Measurements from ENCODE around the gene HSPB9. TPM values are rescaled to one million over a fixed set of nuclear protein-coding genes. Genes with fewer than 3 reads are reported as not detected.

HSPB9 gene
- total RNA-seq, 2 experiments from 2014 or later, result not detected

DNA sequence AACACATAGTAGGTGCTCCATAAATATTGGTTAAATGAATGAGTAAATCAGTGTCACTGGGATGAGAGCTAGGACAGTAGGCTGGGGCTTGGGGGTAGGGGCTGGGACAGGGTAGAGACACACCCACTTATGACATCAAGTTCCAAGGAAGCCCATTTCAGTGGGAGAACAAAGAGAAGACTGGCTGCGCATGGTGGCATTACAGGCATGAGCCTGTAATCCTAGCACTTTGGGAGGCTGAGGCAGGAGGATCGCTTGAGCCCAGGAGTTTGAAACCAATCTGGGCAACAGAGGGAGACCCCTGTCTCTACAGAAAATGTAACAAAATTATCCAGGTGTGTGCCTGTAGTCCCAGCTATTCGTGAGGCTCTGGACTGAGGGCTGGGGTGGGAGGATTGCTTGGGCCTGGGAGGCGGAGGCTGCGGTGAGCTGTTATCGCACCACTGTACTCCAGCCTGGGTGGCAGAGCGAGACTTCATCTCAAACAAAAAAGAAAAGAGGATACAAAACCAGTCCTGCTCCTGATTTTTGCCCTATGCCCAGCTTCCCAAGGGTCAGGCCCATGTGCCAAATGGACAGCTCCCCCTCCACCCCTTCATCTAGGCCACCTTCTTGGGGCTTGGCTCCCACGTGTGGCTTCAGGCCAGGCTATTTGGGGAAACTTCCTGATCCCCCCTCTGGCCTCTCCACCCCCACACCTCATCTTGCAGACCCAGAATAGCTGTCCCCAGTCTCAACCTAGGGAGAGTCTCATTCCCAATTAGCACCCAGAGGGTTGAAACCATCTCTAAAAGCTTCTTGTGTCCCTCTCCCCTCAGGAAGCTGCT lies 31.4 kb upstream of the HSPB9 start:
- no peaks in the 10 kb centered on the region for H3K36me3 Mint-ChIP-seq
- H3K27me3 Mint-ChIP-seq, result peaks cover 7% of the 10 kb centered on the region
- DNase-seq, result no peak
- H3K4me3 Mint-ChIP-seq, result no peak overlapping the region
- intact Hi-C loops (cut with micrococcal nuclease), result no loop called here
- ChIA-PET CTCF (interaction anchor here (0.6 to 1.4 kb wide), 2 partner anchors 23 to 51 kb away, joined by 3 read pairs; no protein-coding TSS in a partner anchor), POLR2A (no interaction called here)
- H3K9me3 Mint-ChIP-seq, result no peaks in the 10 kb centered on the region
- no peak overlapping the region for H3K27ac Mint-ChIP-seq
- no peaks in the 10 kb centered on the region for H3K4me1 Mint-ChIP-seq (ENCODE audit: low read depth)

DNA sequence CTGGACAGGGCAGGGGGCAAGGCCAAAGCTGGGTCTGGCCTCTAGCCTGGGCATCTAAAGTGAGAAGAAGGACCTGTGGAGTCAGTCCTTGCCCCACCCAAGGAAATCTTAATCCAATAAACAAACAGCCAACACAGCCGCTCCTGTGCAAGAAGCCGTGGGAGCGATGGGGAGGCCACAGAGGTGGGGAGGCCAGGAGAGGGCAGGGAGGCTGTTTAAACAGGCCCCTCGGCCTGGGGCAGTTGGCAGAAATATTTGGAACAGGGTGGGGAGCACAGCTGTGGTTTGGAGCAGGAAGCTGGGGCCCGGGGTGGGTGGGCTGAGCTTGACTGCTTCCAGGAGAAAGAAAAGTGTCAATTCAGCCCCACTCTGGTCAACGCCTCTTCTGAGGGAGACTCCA lies 29.7 kb upstream of the HSPB9 start:
- DNase-seq, result no peak
- H3K36me3 Mint-ChIP-seq, result no peaks in the 10 kb centered on the region
- no peaks in the 10 kb centered on the region for H3K9me3 Mint-ChIP-seq
- POLR2A ChIA-PET, result no interaction called here
- H3K27ac Mint-ChIP-seq, result no peak overlapping the region
- no peak overlapping the region for H3K4me3 Mint-ChIP-seq
- CTCF ChIA-PET, result interaction anchor here (1.0 kb wide), 1 partner anchor 27 kb away, joined by 3 read pairs; no protein-coding TSS in a partner anchor
- intact Hi-C loops (cut with micrococcal nuclease), result no loop called here
- H3K4me1 Mint-ChIP-seq (ENCODE audit: low read depth), result peaks cover 5% of the 10 kb centered on the region
- H3K27me3 Mint-ChIP-seq, result peaks cover 20% of the 10 kb centered on the region

DNA sequence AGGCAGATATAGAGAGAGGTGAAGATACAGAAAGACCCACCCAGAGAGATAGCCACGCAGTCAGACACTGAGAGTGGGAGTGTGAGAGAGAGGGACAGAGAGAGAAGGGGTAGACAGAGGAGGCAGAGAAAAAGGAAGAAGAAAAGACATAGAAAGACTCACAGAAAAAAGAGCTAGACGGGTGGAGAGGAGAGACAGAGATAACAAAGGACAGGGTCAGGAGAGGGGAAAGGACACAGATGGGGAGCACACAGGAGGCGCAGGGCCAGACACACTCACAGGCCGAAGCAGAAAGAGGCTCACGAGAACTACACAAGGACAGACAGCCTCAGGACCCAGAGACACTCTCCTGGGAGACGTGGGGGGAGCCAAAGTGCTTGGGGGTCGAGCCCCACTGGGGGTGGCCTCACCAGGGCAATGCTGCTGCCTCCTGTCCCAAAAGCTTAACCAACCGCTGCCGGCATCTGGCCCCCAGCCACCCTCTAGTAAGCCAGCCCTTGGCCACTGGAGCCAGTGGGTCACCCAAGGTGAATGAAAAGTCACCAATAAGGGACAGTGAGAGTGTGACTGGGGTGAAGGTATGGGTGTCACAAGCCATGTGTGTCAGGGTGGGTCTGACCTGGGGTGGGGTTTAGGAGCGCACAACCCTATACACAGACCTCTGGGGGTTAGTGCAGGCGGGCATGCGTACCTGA lies 28.1 kb upstream of the HSPB9 start:
- H3K4me3 Mint-ChIP-seq, result no peak overlapping the region
- intact Hi-C loops (cut with micrococcal nuclease), result no loop called here
- no peak for DNase-seq
- H3K27me3 Mint-ChIP-seq, result peaks cover 21% of the 10 kb centered on the region
- H3K9me3 Mint-ChIP-seq, result no peaks in the 10 kb centered on the region
- peaks cover 8% of the 10 kb centered on the region for H3K4me1 Mint-ChIP-seq (ENCODE audit: low read depth)
- H3K36me3 Mint-ChIP-seq, result no peaks in the 10 kb centered on the region
- no peak overlapping the region for H3K27ac Mint-ChIP-seq
- ChIA-PET CTCF (interaction anchor here (0.6 kb wide), 1 partner anchor 23 kb away, joined by 4 read pairs; no protein-coding TSS in a partner anchor), POLR2A (no interaction called here)

DNA sequence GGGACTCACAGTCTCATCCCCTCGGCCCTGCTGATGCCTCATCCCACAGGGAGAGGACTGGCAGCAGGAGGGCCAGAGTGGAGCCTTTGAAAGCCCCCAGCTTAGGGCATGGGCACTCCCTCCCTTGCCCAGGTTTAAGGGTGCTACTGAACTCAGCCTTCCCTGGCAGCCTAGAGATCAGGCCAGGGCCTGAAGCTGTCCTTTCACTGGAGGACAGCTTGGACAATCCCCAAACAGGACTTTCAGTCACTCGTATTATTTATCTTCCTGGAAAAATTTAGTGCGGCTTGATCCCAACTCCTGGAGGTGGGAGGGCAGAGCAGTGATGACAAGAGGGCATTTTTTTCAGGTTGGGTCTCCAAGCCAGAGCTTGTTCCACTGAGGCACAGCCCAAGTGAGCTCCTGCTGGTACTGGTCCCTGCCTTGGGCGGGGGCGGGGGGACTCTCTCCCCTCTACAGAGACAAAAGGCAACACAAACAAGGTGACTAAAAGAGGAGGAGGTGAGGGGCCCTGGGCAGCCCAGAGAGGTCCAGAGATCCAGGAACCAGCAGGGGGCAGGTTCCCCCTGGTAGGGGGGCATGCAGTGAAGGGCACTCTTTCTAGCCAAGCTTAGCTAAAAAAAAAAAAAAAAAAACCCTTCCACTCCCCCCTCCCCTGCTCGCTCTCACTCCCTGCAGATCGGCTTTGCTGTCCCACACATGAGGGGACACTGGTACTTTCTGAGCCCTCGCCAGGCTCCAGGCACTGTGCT lies 26.1 kb upstream of the HSPB9 start:
- intact Hi-C loops (cut with micrococcal nuclease), result no loop called here
- Mint-ChIP-seq H3K4me1 (ENCODE audit: low read depth) (peaks cover 8% of the 10 kb centered on the region), H3K27ac (no peak overlapping the region), H3K27me3 (peaks cover 16% of the 10 kb centered on the region), H3K36me3 (no peaks in the 10 kb centered on the region), H3K4me3 (no peak overlapping the region), H3K9me3 (no peaks in the 10 kb centered on the region)
- CTCF ChIA-PET, result interaction anchor here (1.0 to 2.3 kb wide), 5 partner anchors 10 to 71 kb away, joined by 3 to 11 read pairs (median 3); no protein-coding TSS in a partner anchor
- DNase-seq, result no peak
- POLR2A ChIA-PET, result interaction anchor here (0.8 kb wide), 1 partner anchor 14 kb away, joined by 3 read pairs; no protein-coding TSS in a partner anchor

DNA sequence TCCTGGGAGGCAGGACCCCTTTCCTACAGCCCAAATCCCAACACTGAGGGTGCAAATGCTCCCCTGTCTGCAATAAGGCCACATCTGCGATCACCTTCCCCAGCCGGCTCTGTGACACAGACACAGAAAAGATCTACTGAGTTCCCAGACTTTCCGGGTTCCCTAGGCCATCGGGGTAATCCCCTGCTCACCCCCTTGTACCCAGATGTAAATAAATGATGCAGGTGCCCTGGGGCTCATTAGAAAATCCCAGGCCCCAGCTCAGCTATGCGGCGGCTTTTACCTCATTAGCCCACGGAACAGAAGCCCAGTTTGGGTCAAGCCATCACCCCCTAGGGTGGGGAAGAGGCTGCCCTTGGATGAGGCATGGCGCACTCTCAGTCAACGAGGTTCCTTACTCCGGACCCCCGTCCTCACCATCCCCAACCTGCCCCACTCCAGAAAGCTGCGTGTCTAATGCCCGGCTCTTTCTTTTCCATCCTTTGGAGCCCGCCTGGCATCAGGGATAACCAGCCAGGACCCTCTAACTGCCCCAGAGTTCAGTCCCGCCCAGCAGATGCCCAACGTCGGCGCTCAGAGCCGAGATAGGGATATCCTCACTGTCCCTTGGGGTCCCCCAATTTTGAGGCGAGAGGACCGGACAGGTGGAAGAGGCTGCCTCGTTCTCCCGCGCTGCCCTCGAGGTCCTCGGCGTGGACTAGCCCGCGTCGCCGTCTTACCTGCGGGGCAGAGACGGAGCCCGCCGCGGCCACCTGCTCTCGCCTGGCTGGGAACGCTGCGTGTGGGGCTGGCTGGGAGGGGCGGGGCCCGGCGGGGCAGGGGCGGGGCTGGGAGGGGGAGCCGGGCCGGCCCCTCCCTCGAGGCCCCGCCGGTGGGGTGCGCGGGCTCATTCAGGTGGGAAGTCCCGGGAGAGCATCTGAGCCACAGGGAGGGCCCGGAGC lies 24.6 kb upstream of the HSPB9 start, which contains the start of gene ZNF385C:
ZNF385C (minus strand) TSS at position 783 of the 941 bp plus-strand sequence. CDS start 35,417 bp downstream, outside the sequence.
- DNase-seq, result peak; percentile 51
- Mint-ChIP-seq H3K36me3 (no peaks in the 10 kb centered on the region), H3K4me1 (ENCODE audit: low read depth) (peaks cover 8% of the 10 kb centered on the region), H3K9me3 (no peaks in the 10 kb centered on the region), H3K27ac (no peak within 1 kb of the TSS), H3K4me3 (no peak within 1 kb of the TSS), H3K27me3 (peaks cover 16% of the 10 kb centered on the region)
- ChIA-PET CTCF (interaction anchor here (0.5 to 7.4 kb wide), 7 partner anchors 12 to 726 kb away, joined by 3 to 49 read pairs (median 3); partner anchors contain the start of gene BECN1), POLR2A (interaction anchor here (0.7 to 1.3 kb wide), 3 partner anchors 14 to 72 kb away, joined by 3 to 4 read pairs (median 3); no protein-coding TSS in a partner anchor)
- intact Hi-C loops (cut with micrococcal nuclease), result no loop called here

DNA sequence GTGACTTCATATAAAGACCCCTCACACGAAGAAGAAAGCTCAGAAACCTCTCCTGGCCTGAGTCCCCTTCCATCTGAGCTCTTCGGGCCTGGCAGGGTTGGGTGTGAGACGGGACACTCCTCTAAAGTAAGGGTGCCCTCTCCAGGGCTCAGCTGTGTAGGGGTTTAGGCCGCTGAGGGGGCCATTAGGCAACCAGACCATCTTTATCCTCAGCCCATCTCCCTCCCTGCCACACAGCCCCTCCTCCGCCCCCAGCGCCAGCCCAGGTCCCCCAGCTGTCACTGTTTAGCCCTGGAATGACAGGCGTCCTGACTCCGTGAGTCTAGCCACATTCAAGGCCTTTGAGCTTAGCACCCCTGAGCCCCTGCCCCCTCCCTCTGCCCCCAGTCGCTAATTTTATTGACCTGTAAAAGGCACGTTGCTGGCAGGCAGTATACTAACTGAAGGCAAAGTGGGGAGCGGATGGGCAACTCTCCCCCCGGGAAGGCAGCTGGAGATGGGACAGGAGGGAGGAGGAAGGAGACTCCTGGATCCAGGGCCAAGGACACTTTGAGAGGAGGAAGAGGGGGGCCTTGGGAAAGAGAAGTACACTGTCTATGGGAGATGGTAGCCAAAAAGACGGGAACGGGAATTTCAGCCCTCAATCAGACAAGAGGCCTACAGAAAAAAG lies 23.7 kb upstream of the HSPB9 start:
- intact Hi-C loops (cut with micrococcal nuclease), result no loop called here
- Mint-ChIP-seq H3K27ac (no peak overlapping the region), H3K27me3 (peaks cover 16% of the 10 kb centered on the region)

DNA sequence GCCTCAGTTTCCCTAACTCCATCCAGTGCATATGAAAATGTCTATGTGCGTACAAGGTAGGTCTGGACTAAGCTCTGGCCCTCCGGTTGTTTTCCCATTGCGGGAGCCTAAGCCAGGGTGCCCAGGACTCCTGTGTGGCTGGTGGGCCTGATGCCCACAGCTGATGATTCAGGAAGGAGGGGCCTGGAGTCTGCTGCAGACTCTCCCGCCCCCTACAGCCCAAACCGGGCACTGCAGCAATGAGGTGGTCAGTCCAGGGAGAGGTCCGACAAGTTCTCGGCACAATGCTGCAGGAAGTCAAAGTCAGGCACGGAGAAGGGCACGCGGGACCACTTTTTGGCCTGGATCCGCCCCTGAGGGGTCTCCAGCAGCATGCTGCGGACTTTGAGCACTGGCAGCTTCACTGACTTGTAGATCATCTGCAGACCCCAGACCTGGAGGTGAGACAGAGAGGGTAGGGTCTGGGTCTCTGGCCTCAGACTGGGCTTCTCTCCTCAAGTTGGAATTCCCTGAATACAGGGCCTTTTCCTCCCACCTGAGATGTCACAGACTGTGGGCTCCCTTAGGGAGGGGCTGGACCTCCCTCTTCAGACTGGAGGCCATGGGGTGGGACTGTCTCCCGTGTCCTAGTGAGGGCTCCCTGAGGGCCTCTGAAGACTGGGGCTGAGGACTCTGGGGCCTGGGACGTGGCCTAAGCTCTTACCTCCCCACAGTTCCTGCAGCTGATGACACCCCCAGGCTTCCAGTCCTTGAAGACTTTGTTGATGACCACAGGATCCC lies 20.9 kb upstream of the HSPB9 start:
- Mint-ChIP-seq H3K36me3 (no peaks in the 10 kb centered on the region), H3K4me1 (ENCODE audit: low read depth) (peaks cover 8% of the 10 kb centered on the region), H3K27me3 (peaks cover 13% of the 10 kb centered on the region), H3K9me3 (no peaks in the 10 kb centered on the region), H3K4me3 (no peak overlapping the region), H3K27ac (no peak overlapping the region)
- peak; percentile 84 for DNase-seq
- intact Hi-C loops (cut with micrococcal nuclease), result loop anchor here (1.0 kb wide), 2 partner anchors 34 to 76 kb away; no protein-coding TSS in a partner anchor
- POLR2A ChIA-PET, result interaction anchor here (1.0 kb wide), 1 partner anchor 136 kb away, joined by 3 read pairs; no protein-coding TSS in a partner anchor
- CTCF ChIA-PET, result interaction anchor here (0.6 to 7.4 kb wide), 18 partner anchors 10 to 183 kb away, joined by 3 to 70 read pairs (median 4); partner anchors contain the start of genes ACLY, CNP, DHX58 and NKIRAS2

More for the DNA sequence above, 23.7 kb upstream of the HSPB9 start:
- Mint-ChIP-seq H3K9me3 (no peaks in the 10 kb centered on the region), H3K36me3 (no peaks in the 10 kb centered on the region), H3K4me1 (ENCODE audit: low read depth) (peaks cover 8% of the 10 kb centered on the region), H3K4me3 (no peak overlapping the region)
- ChIA-PET POLR2A (interaction anchor here (0.7 to 1.3 kb wide), 3 partner anchors 13 to 73 kb away, joined by 3 to 4 read pairs (median 3); no protein-coding TSS in a partner anchor), CTCF (interaction anchor here (0.5 to 7.4 kb wide), 4 partner anchors 33 to 924 kb away, joined by 4 to 70 read pairs (median 26); partner anchors contain the start of genes BECN1 and VAT1)
- no peak for DNase-seq

DNA sequence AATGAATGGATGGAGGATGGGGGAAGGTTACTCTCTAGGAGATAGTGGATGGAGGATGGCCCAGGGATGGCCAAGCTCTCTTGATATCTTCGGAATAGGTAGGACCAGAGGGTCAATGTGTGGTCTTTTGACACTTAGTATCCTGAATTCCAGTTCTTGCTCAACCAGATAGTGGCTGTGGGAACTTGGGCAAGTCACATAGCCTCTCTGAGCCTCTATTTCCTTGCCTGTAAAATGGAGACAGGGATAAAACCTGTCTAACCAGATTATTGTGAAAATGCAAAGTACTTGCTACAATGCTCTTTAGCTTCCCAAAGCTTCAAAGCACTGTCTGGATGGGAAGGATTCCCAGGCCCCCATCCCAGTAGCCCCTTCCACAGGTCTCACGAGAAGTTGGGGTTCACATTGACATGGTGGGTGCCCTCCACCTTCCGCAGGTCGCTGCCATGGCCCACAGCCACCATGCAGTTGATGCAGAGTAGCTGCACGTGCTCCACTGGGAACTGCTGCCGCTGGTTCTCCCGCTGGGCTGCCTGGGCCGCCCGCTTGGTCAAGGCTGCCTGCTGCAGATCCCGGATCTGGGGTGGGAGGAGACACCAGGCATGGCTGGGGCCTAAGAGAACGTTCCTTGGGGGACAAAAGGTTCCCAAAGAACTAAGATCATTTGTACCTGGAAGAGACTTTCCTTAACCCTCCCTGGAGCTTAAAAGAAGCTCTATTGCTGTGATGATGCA lies 19.2 kb upstream of the HSPB9 start:
- ChIA-PET POLR2A (interaction anchor here (1.3 kb wide), 1 partner anchor 9 kb away, joined by 3 read pairs; the partner anchor contains the start of gene DHX58), CTCF (interaction anchor here (0.7 to 7.4 kb wide), 7 partner anchors 13 to 140 kb away, joined by 3 to 70 read pairs (median 4); partner anchors contain the start of gene NKIRAS2)
- peaks cover 1% of the 10 kb centered on the region for H3K36me3 Mint-ChIP-seq
- H3K27ac Mint-ChIP-seq, result no peak overlapping the region
- H3K9me3 Mint-ChIP-seq, result no peaks in the 10 kb centered on the region
- no peaks in the 10 kb centered on the region for H3K27me3 Mint-ChIP-seq
- no peak overlapping the region for H3K4me3 Mint-ChIP-seq
- DNase-seq, result no peak
- peaks cover 3% of the 10 kb centered on the region for H3K4me1 Mint-ChIP-seq (ENCODE audit: low read depth)
- intact Hi-C loops (cut with micrococcal nuclease), result no loop called here

DNA sequence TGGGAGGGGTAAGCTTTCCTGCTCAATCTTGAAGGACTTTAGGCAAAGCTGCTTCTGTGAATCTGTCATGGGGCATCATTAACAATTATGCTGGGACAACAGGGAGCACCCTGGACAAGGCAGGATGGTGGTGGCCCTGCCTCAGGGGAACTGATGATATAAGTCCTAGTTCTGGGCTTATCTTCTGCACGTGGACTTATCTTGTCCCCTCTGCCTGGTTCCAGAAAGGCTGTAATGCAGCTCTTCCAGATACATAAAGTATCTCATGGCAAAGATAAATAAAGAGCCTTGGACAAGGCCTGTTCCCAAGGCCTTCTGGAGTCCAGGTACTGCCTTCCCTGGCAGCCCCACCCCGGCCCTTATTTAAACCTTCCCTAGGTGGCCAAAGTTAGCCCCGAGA lies 18.3 kb upstream of the HSPB9 start:
- POLR2A ChIA-PET, result interaction anchor here (1.3 kb wide), 1 partner anchor 8 kb away, joined by 3 read pairs; the partner anchor contains the start of gene DHX58
- H3K36me3 Mint-ChIP-seq, result peaks cover 2% of the 10 kb centered on the region
- no peak overlapping the region for H3K4me3 Mint-ChIP-seq
- H3K27ac Mint-ChIP-seq, result no peak overlapping the region
- no peaks in the 10 kb centered on the region for H3K9me3 Mint-ChIP-seq
- CTCF ChIA-PET, result interaction anchor here (0.6 to 7.4 kb wide), 7 partner anchors 12 to 141 kb away, joined by 3 to 70 read pairs (median 5); partner anchors contain the start of gene NKIRAS2
- no peaks in the 10 kb centered on the region for H3K27me3 Mint-ChIP-seq
- intact Hi-C loops (cut with micrococcal nuclease), result no loop called here
- peaks cover 3% of the 10 kb centered on the region for H3K4me1 Mint-ChIP-seq (ENCODE audit: low read depth)
- DNase-seq, result no peak
